Endometrial microvascular endothelial cells (primary cell): ENCODE data around the gene IFNL2. TPM values are rescaled to one million over a fixed set of nuclear protein-coding genes. Genes with fewer than 3 reads are reported as not detected.

ENCODE experiments used
- in situ Hi-C: cut with HindIII; loops from 2 replicates; pipeline ENCODE4 v1.10.0; 2017; ENCODE audit warnings: low sequenced_read_pairs, low pct_unique_long_range_greater_than_20kb; ENCODE audit errors: inconsistent ontology term
- total RNA-seq: library from RNA; depleted of rRNA; stranded (reverse); fragments of >200 nt; gene quantifications from one replicate; pipeline ENCODE4 v1.2.3, GENCODE V29; 2015; ENCODE audit errors: inconsistent ontology term

The IFNL2 gene
- total RNA-seq, 1 donor from 2014 or later, result not detected

GRCh38 chr19:39277598-39277997, 9.4 kb downstream of the IFNL2 start:
- in situ Hi-C loops, result no loop called here

GRCh38 chr19:39282021-39282420, 13.8 kb downstream of the IFNL2 start:
- in situ Hi-C loops, result no loop called here

- in situ Hi-C loops, result no loop called here
Measured at GRCh38 chr19:39284032-39284431, 15.8 kb downstream of the IFNL2 start.

- in situ Hi-C loops, result no loop called here
Measured at GRCh38 chr19:39293394-39293793, 25.2 kb downstream of the IFNL2 start.

GRCh38 chr19:39296055-39296645, 28.0 kb downstream of the IFNL2 start, which contains the start of gene IFNL1:
IFNL1 (plus strand) TSS chr19:39296407; CDS start chr19:39296422, 15 bp downstream.
- in situ Hi-C loops, result no loop called here

GRCh38 chr19:39296906-39297305, 28.7 kb downstream of the IFNL2 start:
- in situ Hi-C loops, result no loop called here

- in situ Hi-C loops, result no loop called here
Measured at GRCh38 chr19:39297931-39298634, 29.9 kb downstream of the IFNL2 start.

- in situ Hi-C loops, result no loop called here
Measured at GRCh38 chr19:39299404-39299803, 31.2 kb downstream of the IFNL2 start.

GRCh38 chr19:39299832-39300231, 31.6 kb downstream of the IFNL2 start:
- in situ Hi-C loops, result no loop called here

- in situ Hi-C loops, result no loop called here
Measured at GRCh38 chr19:39301021-39301420, 32.8 kb downstream of the IFNL2 start.

GRCh38 chr19:39301562-39301961, 33.4 kb downstream of the IFNL2 start:
- in situ Hi-C loops, result no loop called here

GRCh38 chr19:39303373-39304184, 35.4 kb downstream of the IFNL2 start:
- in situ Hi-C loops, result no loop called here

GRCh38 chr19:39304185-39304513, 36.0 kb downstream of the IFNL2 start:
- in situ Hi-C loops, result no loop called here

- in situ Hi-C loops, result no loop called here
Measured at GRCh38 chr19:39304701-39305571, 36.7 kb downstream of the IFNL2 start.

GRCh38 chr19:39306075-39306474, 37.9 kb downstream of the IFNL2 start:
- in situ Hi-C loops, result no loop called here

GRCh38 chr19:39307046-39307821, 39.0 kb downstream of the IFNL2 start:
- in situ Hi-C loops, result no loop called here

GRCh38 chr19:39307822-39308530, 39.8 kb downstream of the IFNL2 start:
- in situ Hi-C loops, result no loop called here
